Ovary (tissue), 3 donors: ENCODE results near the gene CERT1.

Experiments used
- EP300 ChIP-seq: sonication (generic); formaldehyde crosslinking; IDR thresholded peaks from one replicate; pipeline ENCODE4 v1.6.1; 2017; ENCODE audit warnings: antibody characterized with exemption
- TF ChIP-seq, protein P1 (sequence below), 3 donors: fragments of 450-650 bp in 2 of 3; fragments of 200-600 bp in 1 of 3; IDR thresholded peaks; one replicate each; pipeline versions ENCODE4 v1.5.1 to v1.8.0; 2016 to 2022; ENCODE audit warnings: antibody characterized with exemption in 3 of 3, mild to moderate bottlenecking in 1 of 3
- donor health status: DM: no; HTN: no; CAD: no.

DNA sequence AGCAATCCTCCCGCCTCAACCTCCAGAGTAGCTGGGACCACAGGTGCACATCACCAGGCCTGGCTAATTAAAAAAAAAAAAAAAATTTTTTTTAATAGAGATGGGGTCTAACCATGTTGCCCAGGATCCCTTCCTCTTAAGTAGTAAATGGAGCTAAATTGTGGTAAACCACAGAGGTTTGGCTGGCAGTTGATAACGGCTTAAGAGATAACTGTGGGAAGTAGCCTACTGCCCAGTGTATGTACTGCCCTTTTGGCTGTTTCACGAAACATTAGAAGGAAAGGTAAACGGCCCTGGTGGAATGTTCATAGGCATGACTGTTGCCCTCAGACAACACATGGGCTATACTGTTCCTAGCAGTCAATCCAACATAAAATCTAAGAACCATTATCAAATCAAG, 130.0 kb downstream of the CERT1 start:
- TF ChIP-seq, protein P1, sequence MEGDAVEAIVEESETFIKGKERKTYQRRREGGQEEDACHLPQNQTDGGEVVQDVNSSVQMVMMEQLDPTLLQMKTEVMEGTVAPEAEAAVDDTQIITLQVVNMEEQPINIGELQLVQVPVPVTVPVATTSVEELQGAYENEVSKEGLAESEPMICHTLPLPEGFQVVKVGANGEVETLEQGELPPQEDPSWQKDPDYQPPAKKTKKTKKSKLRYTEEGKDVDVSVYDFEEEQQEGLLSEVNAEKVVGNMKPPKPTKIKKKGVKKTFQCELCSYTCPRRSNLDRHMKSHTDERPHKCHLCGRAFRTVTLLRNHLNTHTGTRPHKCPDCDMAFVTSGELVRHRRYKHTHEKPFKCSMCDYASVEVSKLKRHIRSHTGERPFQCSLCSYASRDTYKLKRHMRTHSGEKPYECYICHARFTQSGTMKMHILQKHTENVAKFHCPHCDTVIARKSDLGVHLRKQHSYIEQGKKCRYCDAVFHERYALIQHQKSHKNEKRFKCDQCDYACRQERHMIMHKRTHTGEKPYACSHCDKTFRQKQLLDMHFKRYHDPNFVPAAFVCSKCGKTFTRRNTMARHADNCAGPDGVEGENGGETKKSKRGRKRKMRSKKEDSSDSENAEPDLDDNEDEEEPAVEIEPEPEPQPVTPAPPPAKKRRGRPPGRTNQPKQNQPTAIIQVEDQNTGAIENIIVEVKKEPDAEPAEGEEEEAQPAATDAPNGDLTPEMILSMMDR (IDR thresholded peaks at IDR 0.05) = no peak
- no peak for TF ChIP-seq EP300
